OCI-LY3 (cell line): ENCODE results near the gene TIMM17A.

ENCODE experiments used
- H2AFZ ChIP-seq: fragments of 200-600, 300-600 bp; shearing (Covaris generic); 2 replicates; pipeline ENCODE4 v1.6.0; 2014; ENCODE audit warnings: antibody characterized with exemption, low read depth, low read length
- H3K27ac ChIP-seq: fragments of 200-600, 300-600 bp; sonication (generic); 2 replicates; pipeline ENCODE4 v1.5.1; 2014; ENCODE audit warnings: mild to moderate bottlenecking, low read length, moderate library complexity, mixed read lengths
- H3K27me3 ChIP-seq: fragments of 200-600, 300-600 bp; sonication (generic); 2 replicates; pipeline ENCODE4 v1.6.1; 2014; ENCODE audit warnings: low read depth, low read length, mixed read lengths
- H3K36me3 ChIP-seq: fragments of 200-600, 300-600 bp; sonication (generic); replicated peaks from 2 replicates; pipeline ENCODE3; 2014; ENCODE audit warnings: low read depth, low read length, mixed read lengths
- H3K4me1 ChIP-seq: fragments of 300-600, 200-600 bp; sonication (generic); 2 replicates; pipeline ENCODE4 v1.6.1; 2014; ENCODE audit warnings: low read length, mixed read lengths
- H3K4me2 ChIP-seq: fragments of 200-600, 300-600 bp; sonication (generic); 2 replicates; pipeline ENCODE4 v1.6.1; 2014; ENCODE audit warnings: low read length, mixed read lengths
- H3K4me3 ChIP-seq: fragments of 300-600, 200-600 bp; sonication (generic); 2 replicates; pipeline ENCODE4 v1.5.1; 2014; ENCODE audit warnings: antibody characterized with exemption, mild to moderate bottlenecking, low read length, moderate library complexity
- H3K79me2 ChIP-seq: fragments of 300-600, 200-600 bp; shearing (Covaris generic); 2 replicates; pipeline ENCODE4 v1.6.1; 2014; ENCODE audit warnings: mild to moderate bottlenecking, low read length, mixed read lengths
- H3K9ac ChIP-seq: fragments of 300-600, 200-600 bp; shearing (Covaris generic); 2 replicates; pipeline ENCODE4 v1.6.0; 2014; ENCODE audit warnings: mild to moderate bottlenecking, low read length, moderate library complexity
- H3K9me3 ChIP-seq: fragments of 200-600, 300-600 bp; shearing (Covaris generic); 2 replicates; pipeline ENCODE4 v1.6.1; 2014; ENCODE audit warnings: low read length, mixed read lengths; ENCODE audit not compliant: insufficient read depth
- H4K20me1 ChIP-seq: fragments of 200-600, 300-600 bp; sonication (generic); 2 replicates; pipeline ENCODE4 v1.6.1; 2016; ENCODE audit warnings: low read length, mixed read lengths; ENCODE audit not compliant: insufficient read depth
- EZH2phosphoT487 ChIP-seq: fragments of 200-600 bp; shearing (Covaris generic); IDR thresholded peaks from 2 replicates; pipeline ENCODE4 v1.6.1; 2018; ENCODE audit warnings: antibody characterized with exemption, mixed run types, low read depth
- TF ChIP-seq, protein P1 (sequence below): fragments of 200-600, 300-600 bp; sonication (generic); IDR thresholded peaks from 2 replicates; pipeline ENCODE4 v1.5.1; 2014; ENCODE audit warnings: antibody characterized with exemption, low read length, low read depth

TIMM17A gene

DNA sequence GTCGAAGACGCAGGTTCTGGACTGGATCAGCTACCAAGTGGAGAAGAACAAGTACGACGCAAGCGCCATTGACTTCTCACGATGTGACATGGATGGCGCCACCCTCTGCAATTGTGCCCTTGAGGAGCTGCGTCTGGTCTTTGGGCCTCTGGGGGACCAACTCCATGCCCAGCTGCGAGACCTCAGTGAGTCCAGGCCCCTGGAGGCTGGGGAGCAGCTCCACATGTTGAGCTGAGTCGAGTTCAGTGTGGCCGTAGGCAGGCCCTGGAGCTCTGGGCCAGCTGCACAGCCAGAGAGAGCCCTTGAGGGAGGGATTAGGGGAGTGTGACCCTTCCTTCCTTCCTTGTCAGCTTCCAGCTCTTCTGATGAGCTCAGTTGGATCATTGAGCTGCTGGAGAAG lies 56.7 kb downstream of the TIMM17A start:
- no peak overlapping the region for H3K27ac ChIP-seq
- H3K36me3 ChIP-seq: peaks cover 25% of the 10 kb centered on the region
- no peak overlapping the region for H2AFZ ChIP-seq
- TF ChIP-seq EZH2phosphoT487: no peak
- TF ChIP-seq, protein P1, sequence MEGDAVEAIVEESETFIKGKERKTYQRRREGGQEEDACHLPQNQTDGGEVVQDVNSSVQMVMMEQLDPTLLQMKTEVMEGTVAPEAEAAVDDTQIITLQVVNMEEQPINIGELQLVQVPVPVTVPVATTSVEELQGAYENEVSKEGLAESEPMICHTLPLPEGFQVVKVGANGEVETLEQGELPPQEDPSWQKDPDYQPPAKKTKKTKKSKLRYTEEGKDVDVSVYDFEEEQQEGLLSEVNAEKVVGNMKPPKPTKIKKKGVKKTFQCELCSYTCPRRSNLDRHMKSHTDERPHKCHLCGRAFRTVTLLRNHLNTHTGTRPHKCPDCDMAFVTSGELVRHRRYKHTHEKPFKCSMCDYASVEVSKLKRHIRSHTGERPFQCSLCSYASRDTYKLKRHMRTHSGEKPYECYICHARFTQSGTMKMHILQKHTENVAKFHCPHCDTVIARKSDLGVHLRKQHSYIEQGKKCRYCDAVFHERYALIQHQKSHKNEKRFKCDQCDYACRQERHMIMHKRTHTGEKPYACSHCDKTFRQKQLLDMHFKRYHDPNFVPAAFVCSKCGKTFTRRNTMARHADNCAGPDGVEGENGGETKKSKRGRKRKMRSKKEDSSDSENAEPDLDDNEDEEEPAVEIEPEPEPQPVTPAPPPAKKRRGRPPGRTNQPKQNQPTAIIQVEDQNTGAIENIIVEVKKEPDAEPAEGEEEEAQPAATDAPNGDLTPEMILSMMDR: no peak
- H3K4me2 ChIP-seq: no peak overlapping the region; the same call in 1 of the 2 replicates
- H3K4me3 ChIP-seq: no peak overlapping the region
- no peaks in the 10 kb centered on the region for H3K9me3 ChIP-seq
- no peak overlapping the region for H3K9ac ChIP-seq
- no peaks in the 10 kb centered on the region for H4K20me1 ChIP-seq
- peaks cover 17% of the 10 kb centered on the region for H3K79me2 ChIP-seq
- H3K4me1 ChIP-seq: peaks cover 26% of the 10 kb centered on the region
- no peaks in the 10 kb centered on the region for H3K27me3 ChIP-seq

DNA sequence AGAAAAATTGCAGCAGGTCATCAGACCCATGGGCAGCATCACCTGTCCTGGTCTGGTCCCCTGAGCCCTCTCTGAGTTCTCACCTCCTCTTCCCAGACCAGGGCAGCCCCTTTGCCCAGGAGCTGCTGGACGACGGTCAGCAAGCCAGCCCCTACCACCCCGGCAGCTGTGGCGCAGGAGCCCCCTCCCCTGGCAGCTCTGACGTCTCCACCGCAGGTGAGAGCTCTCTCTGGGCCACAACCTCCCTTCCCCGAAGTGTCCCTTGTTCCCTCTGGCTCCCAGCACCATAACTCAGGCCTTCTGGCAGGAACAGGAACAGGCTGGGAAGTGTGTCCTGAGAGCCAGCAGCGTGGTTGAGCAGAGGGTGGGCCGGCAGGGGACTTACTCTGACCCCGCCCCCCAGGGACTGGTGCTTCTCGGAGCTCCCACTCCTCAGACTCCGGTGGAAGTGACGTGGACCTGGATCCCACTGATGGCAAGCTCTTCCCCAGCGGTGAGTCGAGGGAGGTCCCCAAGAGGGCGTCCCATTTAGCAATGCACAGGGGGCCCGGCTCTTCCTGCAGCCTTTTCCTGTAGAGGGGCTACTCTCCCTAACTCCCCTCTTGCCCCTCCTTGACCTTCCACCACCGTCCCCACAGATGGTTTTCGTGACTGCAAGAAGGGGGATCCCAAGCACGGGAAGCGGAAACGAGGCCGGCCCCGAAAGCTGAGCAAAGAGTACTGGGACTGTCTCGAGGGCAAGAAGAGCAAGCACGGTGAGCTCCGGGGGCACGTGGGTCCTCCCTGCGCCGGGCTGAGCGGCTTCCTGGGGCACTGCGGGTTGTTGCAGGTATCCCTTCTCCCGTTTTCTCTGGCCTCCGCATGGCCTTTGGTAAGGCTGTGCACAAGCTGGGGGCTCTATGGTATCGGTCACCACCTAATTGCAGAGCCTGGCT lies 57.5 kb downstream of the TIMM17A start:
- no peaks in the 10 kb centered on the region for H4K20me1 ChIP-seq
- peaks cover 26% of the 10 kb centered on the region for H3K4me1 ChIP-seq
- H3K4me2 ChIP-seq: no peak overlapping the region
- no peak overlapping the region for H2AFZ ChIP-seq
- H3K36me3 ChIP-seq: peaks cover 25% of the 10 kb centered on the region
- H3K27ac ChIP-seq: no peak overlapping the region
- H3K9me3 ChIP-seq: no peaks in the 10 kb centered on the region
- H3K27me3 ChIP-seq: no peaks in the 10 kb centered on the region
- TF ChIP-seq EZH2phosphoT487: no peak
- TF ChIP-seq, protein P1: no peak
- peaks cover 17% of the 10 kb centered on the region for H3K79me2 ChIP-seq
- H3K4me3 ChIP-seq: no peak overlapping the region
- H3K9ac ChIP-seq: no peak overlapping the region

DNA sequence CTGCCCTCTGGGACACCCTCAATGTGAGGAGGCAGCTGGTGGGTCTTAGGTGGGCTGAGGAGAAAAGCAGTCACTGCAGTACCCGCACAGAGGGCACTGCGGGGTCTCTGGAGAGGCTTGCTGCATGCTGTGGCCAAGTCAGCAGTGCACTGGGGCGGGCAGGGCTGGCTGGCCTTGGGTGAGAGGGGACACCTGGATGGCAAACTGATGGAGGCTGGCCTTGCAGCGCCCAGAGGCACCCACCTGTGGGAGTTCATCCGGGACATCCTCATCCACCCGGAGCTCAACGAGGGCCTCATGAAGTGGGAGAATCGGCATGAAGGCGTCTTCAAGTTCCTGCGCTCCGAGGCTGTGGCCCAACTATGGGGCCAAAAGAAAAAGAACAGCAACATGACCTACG lies 58.3 kb downstream of the TIMM17A start:
- Histone ChIP-seq H3K36me3 (peaks cover 25% of the 10 kb centered on the region), H2AFZ (no peak overlapping the region), H4K20me1 (no peaks in the 10 kb centered on the region), H3K4me1 (peaks cover 20% of the 10 kb centered on the region), H3K79me2 (peaks cover 17% of the 10 kb centered on the region), H3K4me3 (no peak overlapping the region), H3K4me2 (no peak overlapping the region), H3K27ac (no peak overlapping the region), H3K9me3 (no peaks in the 10 kb centered on the region), H3K9ac (no peak overlapping the region), H3K27me3 (no peaks in the 10 kb centered on the region)
- TF ChIP-seq, protein P1: no peak
- no peak for TF ChIP-seq EZH2phosphoT487

DNA sequence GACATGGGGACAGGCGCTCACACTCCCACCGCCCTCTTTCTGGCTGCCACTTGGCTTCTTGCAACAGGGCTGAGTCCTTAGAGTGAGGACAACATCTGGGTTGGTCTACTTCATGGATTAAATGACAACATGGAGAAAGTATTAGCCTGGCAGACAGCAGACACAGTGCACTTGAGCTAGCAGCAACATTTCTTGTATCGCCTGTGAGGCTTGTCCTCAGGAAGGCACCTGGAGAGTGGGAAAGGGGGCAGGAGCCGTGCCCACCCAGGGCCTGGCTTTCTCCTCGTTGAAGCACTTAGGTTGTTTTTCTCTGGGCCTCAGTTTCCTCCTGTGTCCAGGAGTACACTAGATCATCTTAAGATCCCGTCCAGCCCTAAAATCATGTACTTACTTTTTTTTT lies 58.8 kb downstream of the TIMM17A start:
- Histone ChIP-seq H3K9me3 (no peaks in the 10 kb centered on the region), H4K20me1 (no peaks in the 10 kb centered on the region), H3K4me1 (peaks cover 19% of the 10 kb centered on the region), H3K27ac (no peak overlapping the region), H3K9ac (no peak overlapping the region), H3K27me3 (no peaks in the 10 kb centered on the region), H3K4me2 (no peak overlapping the region), H3K79me2 (peaks cover 17% of the 10 kb centered on the region), H3K36me3 (peaks cover 25% of the 10 kb centered on the region), H3K4me3 (no peak overlapping the region), H2AFZ (no peak overlapping the region)
- TF ChIP-seq, protein P1: no peak
- TF ChIP-seq EZH2phosphoT487: no peak
